SKM-1 (cell line): ENCODE data around the gene PSEN2.

Experiments used
- DNase-seq: peaks from one replicate; lab custom pipeline; 2025; ENCODE audit not compliant: unreplicated experiment; lab: John Stamatoyannopoulos, UW

Gene PSEN2

GRCh38 chr1:226884966-226885820, 14.8 kb downstream of the PSEN2 start:
- DNase-seq: no peak

- DNase-seq: no peak
Measured at GRCh38 chr1:226886122-226886901, 15.9 kb downstream of the PSEN2 start.

GRCh38 chr1:226887006-226887405, 16.6 kb downstream of the PSEN2 start:
- DNase-seq: no peak

- DNase-seq: no peak
Measured at GRCh38 chr1:226888021-226888420, 17.6 kb downstream of the PSEN2 start.

GRCh38 chr1:226888816-226889215, 18.4 kb downstream of the PSEN2 start:
- DNase-seq: no peak

GRCh38 chr1:226889616-226890330, 19.4 kb downstream of the PSEN2 start:
- no peak for DNase-seq

- no peak for DNase-seq
Measured at GRCh38 chr1:226890331-226891108, 20.1 kb downstream of the PSEN2 start.

GRCh38 chr1:226891346-226891745, 20.9 kb downstream of the PSEN2 start:
- DNase-seq: no peak

- DNase-seq: no peak
Measured at GRCh38 chr1:226891846-226892523, 21.6 kb downstream of the PSEN2 start.

GRCh38 chr1:226892524-226892875, 22.1 kb downstream of the PSEN2 start:
- no peak for DNase-seq

- DNase-seq: no peak
Measured at GRCh38 chr1:226893936-226894335, 23.5 kb downstream of the PSEN2 start.

- DNase-seq: no peak
Measured at GRCh38 chr1:226894826-226895225, 24.4 kb downstream of the PSEN2 start.

GRCh38 chr1:226895644-226896043, 25.2 kb downstream of the PSEN2 start:
- no peak for DNase-seq

GRCh38 chr1:226898246-226898645, 27.8 kb downstream of the PSEN2 start:
- DNase-seq: no peak

- no peak for DNase-seq
Measured at GRCh38 chr1:226901421-226901820, 31.0 kb downstream of the PSEN2 start.

- DNase-seq: no peak
Measured at GRCh38 chr1:226902601-226903000, 32.2 kb downstream of the PSEN2 start.

- no peak for DNase-seq
Measured at GRCh38 chr1:226903819-226904716, 33.7 kb downstream of the PSEN2 start.

- no peak for DNase-seq
Measured at GRCh38 chr1:226904772-226905171, 34.4 kb downstream of the PSEN2 start.

- no peak for DNase-seq
Measured at GRCh38 chr1:226908419-226908818, 38.0 kb downstream of the PSEN2 start.
